ENCODE data around the gene TAB2.

DNA sequence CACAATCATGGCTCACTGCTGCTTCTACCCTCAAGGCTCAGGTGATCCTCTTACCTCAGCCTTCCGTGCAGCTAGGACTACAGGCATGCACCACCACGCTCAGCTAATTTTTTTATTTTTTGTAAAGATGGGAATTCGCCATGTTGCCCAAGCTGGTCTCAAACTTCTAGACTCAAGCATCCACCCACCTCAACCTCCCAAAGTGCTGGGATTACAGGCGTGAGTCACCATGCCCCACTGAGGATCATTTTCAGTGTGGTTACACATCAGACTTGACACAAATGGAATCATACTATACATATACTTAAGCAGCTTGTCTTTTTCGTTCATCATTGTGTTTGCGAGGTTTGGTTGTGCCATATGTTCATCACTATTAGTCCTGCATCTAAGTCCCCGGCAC, 140.7 kb downstream of the TAB2 start:
- TF ChIP-seq POLR2A (IDR thresholded peaks at IDR 0.05; ENCODE audit: borderline replicate concordance, extremely low read depth, insufficient read depth, insufficient read length): no peak
- no peak for TF ChIP-seq ZNF274 (IDR thresholded peaks at IDR 0.05; ENCODE audit: low read depth, low read length)
- TF ChIP-seq, protein P1, sequence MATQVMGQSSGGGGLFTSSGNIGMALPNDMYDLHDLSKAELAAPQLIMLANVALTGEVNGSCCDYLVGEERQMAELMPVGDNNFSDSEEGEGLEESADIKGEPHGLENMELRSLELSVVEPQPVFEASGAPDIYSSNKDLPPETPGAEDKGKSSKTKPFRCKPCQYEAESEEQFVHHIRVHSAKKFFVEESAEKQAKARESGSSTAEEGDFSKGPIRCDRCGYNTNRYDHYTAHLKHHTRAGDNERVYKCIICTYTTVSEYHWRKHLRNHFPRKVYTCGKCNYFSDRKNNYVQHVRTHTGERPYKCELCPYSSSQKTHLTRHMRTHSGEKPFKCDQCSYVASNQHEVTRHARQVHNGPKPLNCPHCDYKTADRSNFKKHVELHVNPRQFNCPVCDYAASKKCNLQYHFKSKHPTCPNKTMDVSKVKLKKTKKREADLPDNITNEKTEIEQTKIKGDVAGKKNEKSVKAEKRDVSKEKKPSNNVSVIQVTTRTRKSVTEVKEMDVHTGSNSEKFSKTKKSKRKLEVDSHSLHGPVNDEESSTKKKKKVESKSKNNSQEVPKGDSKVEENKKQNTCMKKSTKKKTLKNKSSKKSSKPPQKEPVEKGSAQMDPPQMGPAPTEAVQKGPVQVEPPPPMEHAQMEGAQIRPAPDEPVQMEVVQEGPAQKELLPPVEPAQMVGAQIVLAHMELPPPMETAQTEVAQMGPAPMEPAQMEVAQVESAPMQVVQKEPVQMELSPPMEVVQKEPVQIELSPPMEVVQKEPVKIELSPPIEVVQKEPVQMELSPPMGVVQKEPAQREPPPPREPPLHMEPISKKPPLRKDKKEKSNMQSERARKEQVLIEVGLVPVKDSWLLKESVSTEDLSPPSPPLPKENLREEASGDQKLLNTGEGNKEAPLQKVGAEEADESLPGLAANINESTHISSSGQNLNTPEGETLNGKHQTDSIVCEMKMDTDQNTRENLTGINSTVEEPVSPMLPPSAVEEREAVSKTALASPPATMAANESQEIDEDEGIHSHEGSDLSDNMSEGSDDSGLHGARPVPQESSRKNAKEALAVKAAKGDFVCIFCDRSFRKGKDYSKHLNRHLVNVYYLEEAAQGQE (IDR thresholded peaks at IDR 0.05; ENCODE audit: low read depth): no peak
- TF ChIP-seq CTCF (IDR thresholded peaks at IDR 0.05 in 2 of 3, conservative IDR thresholded peaks at IDR 0.05 in 1 of 3; ENCODE audit: borderline replicate concordance in 1 of 3, insufficient read depth in 1 of 3, low read depth in 2 of 3, low read length in 2 of 3): no peak
- TF ChIP-seq EZH2 (IDR thresholded peaks at IDR 0.05): no peak
- TF ChIP-seq EZH2phosphoT487 (IDR thresholded peaks at IDR 0.05; ENCODE audit: borderline replicate concordance): no peak
- no peak for TF ChIP-seq FOSL1 (IDR thresholded peaks at IDR 0.05; ENCODE audit: low read depth)
- no peak for TF ChIP-seq EGR1 (IDR thresholded peaks at IDR 0.05; ENCODE audit: low read depth)

Measured in HCT116 (cell line).